DOHH2 (cell line): ENCODE results near the gene SMAGP.

Experiments
- H3F3A ChIP-seq: fragments of 200-600 bp; sonication (generic), shearing (Covaris generic); 2 replicates; pipeline ENCODE4 v1.6.0; 2016; ENCODE audit warnings: antibody characterized with exemption, mild to moderate bottlenecking; ENCODE audit not compliant: control insufficient read depth, insufficient read depth
- H3K27ac ChIP-seq: fragments of 200-600 bp; sonication (generic); 2 replicates; pipeline ENCODE4 v1.5.1; 2014; ENCODE audit warnings: low read depth, mild to moderate bottlenecking, low read length, moderate library complexity
- H3K27me3 ChIP-seq: fragments of 200-600 bp; sonication (generic); 2 replicates; pipeline ENCODE4 v1.6.1; 2014; ENCODE audit warnings: mild to moderate bottlenecking, low read length, mixed read lengths; ENCODE audit not compliant: control insufficient read depth
- H3K36me3 ChIP-seq: fragments of 200-600 bp; sonication (generic); 2 replicates; pipeline ENCODE4 v1.6.1; 2014; ENCODE audit warnings: mild to moderate bottlenecking, low read length, moderate library complexity, mixed read lengths; ENCODE audit not compliant: control insufficient read depth
- H3K4me1 ChIP-seq: fragments of 200-600 bp; sonication (generic); 2 replicates; pipeline ENCODE4 v1.6.1; 2014; ENCODE audit warnings: mild to moderate bottlenecking, low read length, mixed read lengths; ENCODE audit not compliant: control insufficient read depth
- H3K4me2 ChIP-seq: fragments of 200-600 bp; sonication (generic); 2 replicates; pipeline ENCODE4 v1.6.0; 2014; ENCODE audit warnings: mild to moderate bottlenecking, low read length, moderate library complexity
- H3K4me3 ChIP-seq: fragments of 200-600 bp; sonication (generic); 2 replicates; pipeline ENCODE4 v1.5.1; 2014; ENCODE audit warnings: mild to moderate bottlenecking, low read length, mixed read lengths
- H3K79me2 ChIP-seq: fragments of 200-600 bp; sonication (generic); 2 replicates; pipeline ENCODE4 v1.6.1; 2014; ENCODE audit warnings: mild to moderate bottlenecking, low read length, mixed read lengths; ENCODE audit not compliant: control insufficient read depth
- H3K9me2 ChIP-seq: fragments of 200-600 bp; sonication (generic); replicated peaks from 2 replicates; pipeline ENCODE4 v1.6.1; 2014; ENCODE audit warnings: mild to moderate bottlenecking, low read length, mixed read lengths; ENCODE audit not compliant: control insufficient read depth
- H3K9me3 ChIP-seq: fragments of 200-600 bp; sonication (generic); 2 replicates; pipeline ENCODE4 v1.6.1; 2014; ENCODE audit warnings: antibody characterized with exemption, low read length, mixed read lengths; ENCODE audit not compliant: control insufficient read depth, insufficient read depth
- H4K20me1 ChIP-seq: fragments of 200-600 bp; sonication (generic); 2 replicates; pipeline ENCODE4 v1.6.0; 2014; ENCODE audit warnings: low read depth, mild to moderate bottlenecking, antibody characterized with exemption, low read length, moderate library complexity; ENCODE audit not compliant: control insufficient read depth, insufficient read depth
- EZH2phosphoT487 ChIP-seq: fragments of 200-600 bp; sonication (generic); IDR thresholded peaks from 2 replicates; pipeline ENCODE4 v1.6.1; 2017; ENCODE audit warnings: borderline replicate concordance, mild to moderate bottlenecking, antibody characterized with exemption, low read length, moderate library complexity, mixed read lengths
- TF ChIP-seq, protein P1 (sequence below): fragments of 200-600 bp; sonication (generic); IDR thresholded peaks from one replicate; pipeline ENCODE4 v1.5.1; 2014; ENCODE audit warnings: antibody characterized with exemption, mild to moderate bottlenecking, low read depth, low read length; ENCODE audit not compliant: poor library complexity, severe bottlenecking

SMAGP gene

DNA sequence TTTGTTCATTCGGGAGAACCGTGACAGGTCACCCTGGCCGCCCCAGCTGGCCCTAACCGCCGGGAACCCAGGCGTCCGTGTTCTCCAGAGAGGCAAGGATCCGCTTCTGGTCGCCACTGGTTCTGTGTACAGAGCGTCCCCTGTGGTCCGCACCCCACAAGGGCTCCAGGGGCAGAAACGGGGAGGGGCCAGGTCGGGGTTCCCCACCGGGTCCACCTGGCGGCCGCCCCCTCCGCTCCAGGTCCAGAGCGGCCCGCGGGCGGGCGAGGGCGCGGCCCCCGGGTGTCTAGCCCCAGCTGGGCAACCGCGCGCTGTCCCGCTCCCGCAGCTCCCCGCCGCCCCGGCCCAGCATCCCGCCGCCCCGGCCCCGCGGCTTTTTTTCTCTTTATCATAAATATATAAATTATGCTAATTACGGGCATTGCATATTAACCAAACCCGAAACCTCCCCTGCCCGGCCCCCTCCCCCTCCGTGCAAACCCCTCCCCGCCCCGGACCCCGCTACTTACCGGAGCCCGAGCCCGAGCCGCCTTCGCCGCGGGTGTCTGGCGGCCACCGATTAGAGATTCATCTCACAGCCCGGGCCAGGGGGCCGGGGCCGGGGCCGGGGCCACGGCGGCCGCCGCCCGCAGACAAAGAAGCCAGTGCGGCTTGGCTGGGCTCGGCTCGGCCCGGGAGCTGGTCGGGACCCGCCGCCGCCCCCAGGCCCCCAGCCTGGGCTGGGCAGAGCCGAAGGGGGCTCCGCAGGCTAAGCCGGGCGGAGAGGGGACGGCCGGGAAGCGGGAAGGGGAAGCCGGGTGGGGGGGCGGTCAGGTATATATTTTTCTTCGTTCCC, 52.9 kb downstream of the SMAGP start:
- Histone ChIP-seq H3K27ac (peak overlapping the region; percentile 41; the same call in 1 of the 2 replicates), H4K20me1 (no peaks in the 10 kb centered on the region), H3K36me3 (no peaks in the 10 kb centered on the region), H3F3A (peaks cover 17% of the 10 kb centered on the region), H3K9me3 (no peaks in the 10 kb centered on the region), H3K9me2 (no peaks in the 10 kb centered on the region), H3K4me2 (peak overlapping the region; percentile 89), H3K27me3 (no peaks in the 10 kb centered on the region), H3K4me1 (peaks cover 15% of the 10 kb centered on the region), H3K4me3 (peak overlapping the region; percentile 75), H3K79me2 (no peaks in the 10 kb centered on the region)
- TF ChIP-seq, protein P1, sequence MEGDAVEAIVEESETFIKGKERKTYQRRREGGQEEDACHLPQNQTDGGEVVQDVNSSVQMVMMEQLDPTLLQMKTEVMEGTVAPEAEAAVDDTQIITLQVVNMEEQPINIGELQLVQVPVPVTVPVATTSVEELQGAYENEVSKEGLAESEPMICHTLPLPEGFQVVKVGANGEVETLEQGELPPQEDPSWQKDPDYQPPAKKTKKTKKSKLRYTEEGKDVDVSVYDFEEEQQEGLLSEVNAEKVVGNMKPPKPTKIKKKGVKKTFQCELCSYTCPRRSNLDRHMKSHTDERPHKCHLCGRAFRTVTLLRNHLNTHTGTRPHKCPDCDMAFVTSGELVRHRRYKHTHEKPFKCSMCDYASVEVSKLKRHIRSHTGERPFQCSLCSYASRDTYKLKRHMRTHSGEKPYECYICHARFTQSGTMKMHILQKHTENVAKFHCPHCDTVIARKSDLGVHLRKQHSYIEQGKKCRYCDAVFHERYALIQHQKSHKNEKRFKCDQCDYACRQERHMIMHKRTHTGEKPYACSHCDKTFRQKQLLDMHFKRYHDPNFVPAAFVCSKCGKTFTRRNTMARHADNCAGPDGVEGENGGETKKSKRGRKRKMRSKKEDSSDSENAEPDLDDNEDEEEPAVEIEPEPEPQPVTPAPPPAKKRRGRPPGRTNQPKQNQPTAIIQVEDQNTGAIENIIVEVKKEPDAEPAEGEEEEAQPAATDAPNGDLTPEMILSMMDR, result peak; percentile 41
- TF ChIP-seq EZH2phosphoT487, result no peak

DNA sequence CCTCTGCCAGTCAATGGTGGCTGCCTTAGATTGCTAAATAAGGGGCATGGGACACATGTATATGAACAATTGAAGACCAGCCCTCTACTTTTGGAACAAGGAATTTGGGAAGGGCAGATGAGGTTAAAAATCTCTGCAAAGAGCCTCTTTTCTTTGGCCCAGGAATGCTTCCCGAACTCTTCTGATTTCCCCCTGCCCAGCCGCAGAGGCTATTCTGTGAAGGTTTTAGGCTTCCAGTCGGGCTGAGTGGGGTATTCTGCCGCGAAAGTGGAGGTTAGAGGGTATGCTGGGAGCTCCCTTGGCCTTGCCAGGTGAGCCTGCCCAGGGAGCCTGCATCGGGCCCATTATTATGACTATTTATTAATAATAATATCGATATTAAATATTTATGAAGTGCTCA, 53.6 kb downstream of the SMAGP start:
- no peak for TF ChIP-seq EZH2phosphoT487
- TF ChIP-seq, protein P1, result no peak
- H3K9me2 ChIP-seq, result no peaks in the 10 kb centered on the region
- peak overlapping the region; percentile 89; the same call in 1 of the 2 replicates for H3K4me2 ChIP-seq
- H3K4me1 ChIP-seq, result peaks cover 15% of the 10 kb centered on the region
- H3K4me3 ChIP-seq, result peak overlapping the region; percentile 75
- no peaks in the 10 kb centered on the region for H3K9me3 ChIP-seq
- no peaks in the 10 kb centered on the region for H3K27me3 ChIP-seq
- H3K79me2 ChIP-seq, result no peaks in the 10 kb centered on the region
- no peaks in the 10 kb centered on the region for H3K36me3 ChIP-seq
- peaks cover 17% of the 10 kb centered on the region for H3F3A ChIP-seq
- H4K20me1 ChIP-seq, result no peaks in the 10 kb centered on the region
- no peak overlapping the region for H3K27ac ChIP-seq

DNA sequence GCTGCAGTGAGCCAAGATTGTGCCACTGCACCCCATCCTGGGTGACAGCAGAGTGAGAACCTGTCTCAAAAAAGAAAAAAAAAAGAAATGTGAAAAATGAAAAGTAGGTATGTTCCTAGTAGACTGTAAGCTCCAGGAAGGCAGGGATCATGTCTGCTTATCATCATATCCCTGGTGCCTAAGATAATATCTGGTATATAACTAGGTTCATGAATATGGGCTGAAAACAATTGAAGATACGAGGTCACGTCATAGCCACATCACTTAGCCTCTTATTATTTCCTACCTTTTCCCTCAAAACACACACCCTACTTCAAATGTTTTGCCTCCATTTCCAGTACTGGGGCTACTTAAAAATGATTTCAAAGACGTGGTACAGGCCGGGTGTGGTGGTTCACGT, 55.3 kb downstream of the SMAGP start:
- Histone ChIP-seq H3F3A (peaks cover 17% of the 10 kb centered on the region), H3K4me1 (peaks cover 15% of the 10 kb centered on the region), H3K4me2 (no peak overlapping the region), H3K27ac (no peak overlapping the region), H3K27me3 (no peaks in the 10 kb centered on the region), H3K79me2 (no peaks in the 10 kb centered on the region), H4K20me1 (no peaks in the 10 kb centered on the region), H3K9me2 (no peaks in the 10 kb centered on the region), H3K9me3 (no peaks in the 10 kb centered on the region), H3K36me3 (no peaks in the 10 kb centered on the region), H3K4me3 (no peak overlapping the region)
- TF ChIP-seq, protein P1, result no peak
- no peak for TF ChIP-seq EZH2phosphoT487
